Stimulated activated CD8-positive, alpha-beta memory T cell treated with anti-CD3 and anti-CD28 coated beads, Interleukin-12 subunit alpha, Interleukin-12 subunit beta, amount 100 ng/mL, for 24 hours (primary cell): ENCODE data around the gene HIPK2.

Experiments used
- DNase-seq: peaks from one replicate; pipeline ENCODE4 v3.0.0-alpha.2; 2020; ENCODE audit errors: extremely low read depth

Gene HIPK2

GRCh38 chr7:139651308-139651707, 126.5 kb downstream of the HIPK2 start:
- no peak for DNase-seq

- DNase-seq = no peak
Measured at GRCh38 chr7:139650429-139651100, 127.2 kb downstream of the HIPK2 start.

GRCh38 chr7:139648941-139649425, 128.8 kb downstream of the HIPK2 start:
- DNase-seq = no peak

DNA sequence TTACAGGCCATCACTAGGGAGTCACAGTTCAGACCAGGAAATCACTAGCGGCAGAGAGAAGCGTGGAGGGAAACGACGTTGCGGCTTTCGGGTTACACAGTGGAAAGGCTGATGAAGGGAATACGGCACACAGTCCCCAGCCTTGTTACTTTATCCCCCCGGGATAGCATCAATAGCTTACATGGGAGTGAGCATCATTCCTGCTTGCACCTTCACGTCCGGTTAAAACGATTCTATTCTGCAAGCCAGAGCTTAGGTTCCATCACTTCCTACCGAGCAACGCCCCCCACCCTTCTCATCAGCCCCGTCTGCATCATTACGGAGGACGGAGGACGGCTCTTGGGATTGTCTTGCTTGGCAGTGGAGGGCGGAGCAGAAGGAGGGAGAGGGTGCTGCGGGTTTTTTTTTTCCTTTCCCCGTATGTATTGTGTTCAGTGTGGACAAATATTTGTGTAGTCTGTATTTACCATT, 129.4 kb downstream of the HIPK2 start:
- DNase-seq = no peak

- DNase-seq = no peak
Measured at GRCh38 chr7:139647814-139648390, 129.9 kb downstream of the HIPK2 start.

DNA sequence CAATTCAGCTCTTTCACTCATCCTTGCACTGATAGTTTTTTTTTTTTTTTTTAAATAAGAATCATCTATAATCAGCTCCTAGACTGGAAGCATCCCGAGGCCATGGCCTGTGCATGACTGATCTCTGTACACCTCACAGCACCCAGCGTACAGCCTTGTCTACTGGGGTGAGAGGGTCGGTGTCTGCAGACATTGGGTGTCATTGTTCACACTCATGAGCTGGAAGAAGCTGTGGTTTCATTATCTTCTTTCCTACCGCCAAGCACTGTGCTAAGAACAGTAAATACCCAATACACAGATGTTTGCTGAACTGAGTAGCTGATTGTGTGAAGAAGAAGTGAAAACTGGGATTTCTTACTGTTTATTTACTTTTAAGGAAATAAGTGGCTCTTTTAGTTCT, 130.7 kb downstream of the HIPK2 start:
- DNase-seq = no peak

- no peak for DNase-seq
Measured at GRCh38 chr7:139646566-139646965, 131.2 kb downstream of the HIPK2 start.

- peak; percentile 54 for DNase-seq
Measured at GRCh38 chr7:139645572-139646523, 131.9 kb downstream of the HIPK2 start.

DNA sequence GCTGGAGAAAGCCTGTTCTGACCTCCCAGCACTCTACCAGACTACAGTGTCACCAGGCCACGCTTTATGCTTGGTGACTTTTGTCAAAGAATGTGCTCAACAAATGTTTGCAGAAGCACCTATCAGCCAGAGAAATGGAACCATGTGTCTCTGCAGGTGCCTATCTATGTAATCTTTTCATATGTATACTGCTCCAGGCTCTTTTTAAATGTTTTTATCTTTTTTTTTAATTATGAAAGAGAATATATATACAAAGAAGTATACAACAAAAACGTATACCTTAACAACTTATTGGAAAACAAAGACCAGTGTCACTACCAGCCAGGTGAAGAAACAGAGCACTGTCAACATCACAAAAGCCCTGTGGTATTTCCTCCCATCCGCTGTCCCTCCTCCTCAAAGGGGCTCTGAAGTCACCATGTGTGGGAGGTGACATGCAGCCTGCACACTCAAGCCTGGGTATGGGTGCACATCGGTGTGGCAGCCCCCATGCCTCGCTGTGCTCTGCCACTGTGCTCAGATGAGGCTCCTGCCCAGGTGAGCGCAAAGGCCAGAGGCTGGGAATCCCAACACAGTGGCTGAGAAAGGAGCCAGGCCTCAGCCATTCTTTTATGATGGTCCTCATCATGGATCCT, 133.7 kb downstream of the HIPK2 start:
- DNase-seq = no peak

GRCh38 chr7:139642283-139642682, 135.5 kb downstream of the HIPK2 start:
- no peak for DNase-seq

DNA sequence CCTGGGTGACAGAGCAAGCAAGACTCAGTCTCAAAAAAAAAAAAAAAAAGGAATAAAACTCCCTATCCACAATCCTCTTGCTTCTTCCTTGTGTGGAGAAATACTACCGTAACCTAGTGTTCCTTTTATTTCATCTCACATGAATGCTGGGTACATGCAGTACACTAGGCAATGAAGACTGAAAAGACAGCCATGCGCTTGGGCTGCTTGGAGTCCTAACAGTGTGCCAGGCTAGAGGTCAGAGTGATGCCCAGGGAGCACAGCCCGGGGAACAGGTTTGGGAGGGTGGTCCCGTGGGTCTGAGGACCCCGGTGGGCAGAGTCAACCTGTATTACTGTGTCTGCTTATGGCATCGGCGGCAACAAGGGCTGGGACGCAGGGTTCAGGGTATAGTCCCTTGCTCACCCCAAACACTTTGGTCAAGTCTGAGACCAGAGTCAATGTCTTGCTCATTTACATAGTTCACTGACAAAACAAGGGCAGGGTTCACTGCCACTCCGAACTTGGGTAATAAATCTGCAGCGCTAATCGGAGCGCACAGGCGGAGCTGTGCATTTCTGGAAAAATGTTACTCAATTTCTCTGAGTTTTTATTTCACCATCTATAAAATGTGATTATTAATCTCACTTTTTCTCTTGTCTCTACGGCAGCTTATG, 136.3 kb downstream of the HIPK2 start:
- DNase-seq = no peak

GRCh38 chr7:139640681-139641080, 137.1 kb downstream of the HIPK2 start:
- DNase-seq = no peak

DNA sequence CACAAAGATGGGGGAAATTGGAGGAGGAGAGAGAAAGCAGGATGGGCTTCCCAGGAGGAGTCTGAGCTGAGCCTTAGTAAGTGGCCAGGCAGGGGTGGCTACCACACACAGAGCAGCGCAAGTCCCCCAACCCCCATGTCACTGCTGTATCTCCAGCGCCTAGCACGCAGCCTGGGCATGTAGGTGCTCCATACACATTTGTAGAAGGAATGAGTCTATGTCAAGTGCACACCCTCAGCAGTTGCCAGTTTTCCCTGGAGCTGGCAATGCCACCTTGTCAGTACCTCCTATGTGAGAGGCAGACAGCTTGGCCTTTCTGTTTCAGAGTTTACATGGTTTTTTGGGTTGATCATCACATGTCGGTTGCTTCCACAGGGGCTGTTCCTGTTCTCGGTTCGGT, 138.2 kb downstream of the HIPK2 start:
- no peak for DNase-seq

DNA sequence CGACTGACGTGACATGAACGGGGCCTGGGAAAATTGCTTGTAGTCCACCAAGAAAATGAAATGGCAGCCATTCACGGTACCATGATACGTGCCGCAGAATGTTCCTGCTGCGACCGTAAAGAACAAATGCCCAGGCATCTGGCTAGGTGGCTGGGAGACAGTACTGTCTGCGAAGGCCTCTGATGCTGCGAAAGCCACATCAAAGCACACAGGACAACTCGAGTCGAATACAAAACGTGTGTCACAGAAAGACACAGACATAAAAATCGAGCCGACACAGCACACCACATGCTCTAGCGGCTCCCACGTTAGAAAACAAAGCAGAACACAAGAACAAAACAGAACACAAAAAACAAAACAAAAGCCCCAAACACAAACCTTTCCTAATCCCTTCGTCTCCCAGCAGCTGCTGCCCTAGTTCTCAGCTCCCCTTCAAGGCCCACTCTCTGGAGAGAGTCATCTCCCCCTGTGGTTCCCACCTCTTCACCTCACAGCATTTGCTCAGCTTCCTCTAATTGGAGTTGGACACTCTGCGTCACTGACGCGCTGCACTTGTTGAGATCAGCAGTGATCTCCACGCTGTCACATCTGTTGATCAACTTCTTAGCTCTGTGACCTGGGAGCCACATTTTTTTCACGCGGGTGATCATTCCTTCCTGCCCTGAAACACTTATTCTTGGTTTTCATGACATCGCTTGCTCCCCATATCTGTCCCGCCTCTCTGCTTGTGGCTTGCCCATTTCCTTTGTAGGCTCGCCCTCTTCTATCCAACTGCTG, 142.1 kb downstream of the HIPK2 start:
- DNase-seq = no peak

DNA sequence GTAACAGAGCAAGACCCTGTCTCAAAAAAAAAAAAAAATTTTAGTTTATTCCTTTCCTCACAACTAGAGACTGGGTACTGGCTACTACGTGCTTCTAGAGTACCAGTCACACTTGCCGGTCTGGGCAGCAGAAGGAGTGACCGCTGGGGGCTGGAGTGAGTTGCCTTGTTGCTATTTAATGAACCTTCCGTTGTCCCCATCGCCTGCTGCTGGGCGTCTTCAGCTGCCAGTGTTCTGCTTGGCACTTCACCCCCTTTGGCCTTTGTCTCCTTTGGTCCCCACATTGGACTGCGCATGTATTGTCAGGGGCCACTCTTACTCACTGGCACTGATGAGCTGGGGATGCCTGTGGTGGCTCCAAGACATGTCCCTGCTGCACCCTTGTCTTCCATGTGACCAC, 143.7 kb downstream of the HIPK2 start:
- DNase-seq = no peak

DNA sequence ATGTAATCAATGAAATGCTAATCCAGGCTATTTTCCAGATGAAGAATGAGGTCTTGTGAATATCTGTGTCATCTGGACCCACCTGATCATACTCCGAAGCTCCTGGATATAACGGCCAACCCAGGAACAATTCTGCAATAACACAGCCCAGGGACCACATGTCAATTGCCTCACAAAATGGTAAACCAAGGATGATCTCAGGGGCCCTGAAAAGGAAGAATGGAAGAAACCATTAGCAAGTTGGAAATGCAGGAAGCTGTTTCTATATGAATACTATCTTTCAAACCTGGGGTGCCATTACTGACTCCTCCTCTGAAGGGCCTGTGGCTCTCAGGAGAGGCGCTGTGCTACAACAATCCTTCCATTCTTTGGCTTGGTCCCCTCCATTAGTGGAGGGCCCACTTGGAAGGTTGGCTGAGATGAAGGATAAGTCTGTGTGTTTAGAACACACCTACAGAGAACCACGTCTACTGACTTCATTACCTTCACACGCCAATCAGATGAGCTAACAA, 146.2 kb downstream of the HIPK2 start:
- DNase-seq = no peak

DNA sequence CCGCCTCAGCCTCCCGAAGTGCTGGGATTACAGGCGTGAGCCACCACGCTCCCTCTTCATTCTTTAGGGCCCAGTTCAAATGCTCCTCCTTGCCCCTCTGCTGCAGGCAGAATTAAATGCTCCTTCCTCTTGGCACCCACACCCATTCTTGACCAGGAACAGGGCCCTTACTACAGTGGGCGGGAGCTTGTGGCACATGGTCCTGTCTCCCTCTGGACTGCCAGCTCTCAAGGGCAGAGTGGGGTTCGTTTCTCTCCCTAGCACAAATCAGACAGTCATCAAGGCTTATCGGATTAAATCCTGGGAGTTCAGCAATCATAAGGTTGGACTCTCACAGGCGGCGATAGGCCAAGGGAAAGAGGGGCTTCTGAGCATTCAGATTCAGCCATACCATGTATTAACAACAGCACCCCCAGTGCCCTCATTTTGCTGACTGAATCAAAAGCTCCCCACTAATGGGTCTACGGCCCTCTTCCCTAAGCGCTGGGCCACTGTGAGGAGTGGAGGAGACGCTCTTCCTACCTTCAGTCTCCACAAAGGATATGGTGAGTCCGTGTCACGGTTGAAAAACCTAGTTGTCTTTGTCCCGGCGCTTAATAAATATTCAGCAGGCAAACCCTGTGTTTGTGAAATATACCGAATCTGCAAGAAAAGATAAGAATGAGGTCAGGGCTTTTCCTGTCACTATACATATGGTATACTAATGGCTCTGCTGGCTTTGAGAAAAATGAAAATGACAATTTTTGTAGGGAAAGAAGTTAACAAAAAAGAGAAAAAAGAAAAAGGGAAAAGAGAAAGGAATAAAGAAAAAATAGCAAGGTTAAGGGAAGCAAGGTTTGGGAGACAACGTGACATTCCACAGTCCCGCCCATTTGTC, 146.9 kb downstream of the HIPK2 start:
- no peak for DNase-seq

- no peak for DNase-seq
Measured at GRCh38 chr7:139629392-139630082, 148.3 kb downstream of the HIPK2 start.

DNA sequence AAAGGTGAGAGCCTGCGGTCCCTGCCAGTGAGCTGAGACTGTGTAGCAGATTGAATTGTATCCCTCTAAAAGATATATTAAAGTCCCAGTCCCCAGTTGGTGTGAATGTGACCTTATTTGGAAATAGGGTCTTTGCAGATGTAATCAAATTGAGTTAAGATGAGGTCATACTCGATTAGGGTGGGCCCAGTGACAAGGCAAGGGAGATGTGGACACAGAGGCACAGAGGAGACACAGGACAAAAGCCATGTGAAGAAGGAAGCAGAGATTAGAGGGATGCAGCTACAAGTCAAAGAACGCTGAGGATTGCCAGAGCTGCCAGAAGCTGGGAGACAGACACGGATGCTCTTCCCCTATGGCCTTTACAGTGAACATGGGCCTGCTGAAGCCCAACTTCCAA, 150.0 kb downstream of the HIPK2 start:
- no peak for DNase-seq
